Stimulated activated naive CD8-positive, alpha-beta T cell treated with anti-CD3 and anti-CD28 coated beads, Interleukin-15, Interleukin-2, amounts not matched to agents 100 U/mL and 50 U/mL, for 24 hours (primary cell): ENCODE data around the gene ALOX12.

Experiments
- ATAC-seq: fragments of 150-1000 bp; cut with Tn5 transposase; one replicate; pipeline ENCODE4 v1.10.0; 2021
- DNase-seq: peaks from one replicate; pipeline ENCODE4 v3.0.0; 2021

Gene ALOX12

GRCh38 chr17:7022781-7023571 lies 27.1 kb downstream of the ALOX12 start, which contains the start of gene BCL6B:
Gene BCL6B (plus strand): TSS chr17:7023050. CDS start chr17:7023672, 622 bp downstream.
- no peak for DNase-seq
- ATAC-seq, result no peak

- DNase-seq (peak; percentile 94), ATAC-seq (peak; percentile 76)
Observed at GRCh38 chr17:7023576-7024401, 27.9 kb downstream of the ALOX12 start.

GRCh38 chr17:7024402-7024785 lies 28.5 kb downstream of the ALOX12 start:
- DNase-seq (no peak), ATAC-seq (no peak)

- DNase-seq (no peak), ATAC-seq (no peak)
Observed at GRCh38 chr17:7025245-7025644, 29.4 kb downstream of the ALOX12 start.

- ATAC-seq (no peak), DNase-seq (no peak)
Observed at GRCh38 chr17:7026471-7027115, 30.7 kb downstream of the ALOX12 start.

GRCh38 chr17:7027335-7027734 lies 31.5 kb downstream of the ALOX12 start:
- ATAC-seq, result no peak
- no peak for DNase-seq

- no peak for DNase-seq
- ATAC-seq, result no peak
Observed at GRCh38 chr17:7029096-7029495, 33.2 kb downstream of the ALOX12 start.

GRCh38 chr17:7029659-7030058 lies 33.8 kb downstream of the ALOX12 start:
- ATAC-seq (peak; percentile 70), DNase-seq (peak; percentile 65)

- ATAC-seq, result peak; percentile 62
Observed at GRCh38 chr17:7034955-7035590, 39.2 kb downstream of the ALOX12 start.

GRCh38 chr17:7035591-7036368 lies 39.9 kb downstream of the ALOX12 start, which contains the start of gene SLC16A13:
Gene SLC16A13 (plus strand): TSS chr17:7036015. CDS start chr17:7036383, 368 bp downstream.
- ATAC-seq, result peak; percentile 94

More at GRCh38 chr17:7034955-7035590, 39.2 kb downstream of the ALOX12 start:
- DNase-seq, result peak; percentile 58

GRCh38 chr17:7038025-7038862 lies 42.4 kb downstream of the ALOX12 start:
- ATAC-seq (no peak), DNase-seq (no peak)

More at GRCh38 chr17:7035591-7036368, 39.9 kb downstream of the ALOX12 start, which contains the start of gene SLC16A13:
- peak; percentile 98 for DNase-seq

- ATAC-seq, result no peak
- no peak for DNase-seq
Observed at GRCh38 chr17:7039832-7040231, 44.0 kb downstream of the ALOX12 start.

- ATAC-seq (peak; percentile 29), DNase-seq (peak; percentile 46)
Observed at GRCh38 chr17:7041607-7042500, 46.0 kb downstream of the ALOX12 start.

- peak; percentile 31 for ATAC-seq
Observed at GRCh38 chr17:7042501-7043181, 46.8 kb downstream of the ALOX12 start.

GRCh38 chr17:7043182-7043496 lies 47.3 kb downstream of the ALOX12 start:
- no peak for DNase-seq
- ATAC-seq, result no peak

More at GRCh38 chr17:7042501-7043181, 46.8 kb downstream of the ALOX12 start:
- peak; percentile 58 for DNase-seq

GRCh38 chr17:7043497-7044198 lies 47.8 kb downstream of the ALOX12 start, which contains the start of gene SLC16A11:
Gene SLC16A11 (minus strand): TSS chr17:7044092. CDS start chr17:7043513, 579 bp downstream.
- DNase-seq, result peak; percentile 47
- ATAC-seq, result no peak

GRCh38 chr17:7045492-7046126 lies 49.8 kb downstream of the ALOX12 start:
- no peak for ATAC-seq
- DNase-seq, result peak; percentile 44
